ENCODE measurements around the gene DCP1A.

GRCh38 chr3:53267766-53268165 lies 79.6 kb downstream of the DCP1A start:
- TF ChIP-seq EZH2 (IDR thresholded peaks at IDR 0.05; ENCODE audit: borderline replicate concordance, low read depth, low read length, severe bottlenecking) (no peak), JUN (IDR thresholded peaks at IDR 0.05; ENCODE audit: borderline replicate concordance, insufficient read depth, insufficient read length, low read depth) (no peak), POLR2A (IDR thresholded peaks at IDR 0.05; ENCODE audit: low read depth, low read length) (no peak), MYC (IDR thresholded peaks at IDR 0.05; ENCODE audit: low read depth, low read length) (no peak), POLR2AphosphoS5 (IDR thresholded peaks at IDR 0.05; ENCODE audit: insufficient read depth, low read depth, low read length) (no peak)
- TF ChIP-seq, protein P1, sequence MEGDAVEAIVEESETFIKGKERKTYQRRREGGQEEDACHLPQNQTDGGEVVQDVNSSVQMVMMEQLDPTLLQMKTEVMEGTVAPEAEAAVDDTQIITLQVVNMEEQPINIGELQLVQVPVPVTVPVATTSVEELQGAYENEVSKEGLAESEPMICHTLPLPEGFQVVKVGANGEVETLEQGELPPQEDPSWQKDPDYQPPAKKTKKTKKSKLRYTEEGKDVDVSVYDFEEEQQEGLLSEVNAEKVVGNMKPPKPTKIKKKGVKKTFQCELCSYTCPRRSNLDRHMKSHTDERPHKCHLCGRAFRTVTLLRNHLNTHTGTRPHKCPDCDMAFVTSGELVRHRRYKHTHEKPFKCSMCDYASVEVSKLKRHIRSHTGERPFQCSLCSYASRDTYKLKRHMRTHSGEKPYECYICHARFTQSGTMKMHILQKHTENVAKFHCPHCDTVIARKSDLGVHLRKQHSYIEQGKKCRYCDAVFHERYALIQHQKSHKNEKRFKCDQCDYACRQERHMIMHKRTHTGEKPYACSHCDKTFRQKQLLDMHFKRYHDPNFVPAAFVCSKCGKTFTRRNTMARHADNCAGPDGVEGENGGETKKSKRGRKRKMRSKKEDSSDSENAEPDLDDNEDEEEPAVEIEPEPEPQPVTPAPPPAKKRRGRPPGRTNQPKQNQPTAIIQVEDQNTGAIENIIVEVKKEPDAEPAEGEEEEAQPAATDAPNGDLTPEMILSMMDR (IDR thresholded peaks at IDR 0.05; ENCODE audit: extremely low read depth in 1 of 2, insufficient read depth in 1 of 2, low read depth in 1 of 2, low read length in 2 of 2), result no peak
- TF ChIP-seq, protein P2, sequence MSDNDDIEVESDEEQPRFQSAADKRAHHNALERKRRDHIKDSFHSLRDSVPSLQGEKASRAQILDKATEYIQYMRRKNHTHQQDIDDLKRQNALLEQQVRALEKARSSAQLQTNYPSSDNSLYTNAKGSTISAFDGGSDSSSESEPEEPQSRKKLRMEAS (IDR thresholded peaks at IDR 0.05; ENCODE audit: insufficient read depth, insufficient read length), result no peak

Data from endothelial cell of umbilical vein (primary cell).